Mammary epithelial cell (primary cell): Measurements from ENCODE around the gene TIGD3.

Source experiments
- EZH2 ChIP-seq: IDR thresholded peaks from 2 replicates; pipeline ENCODE4 v1.6.1; 2012; ENCODE audit warnings: low read length, inconsistent platforms, borderline replicate concordance
- TF ChIP-seq, protein P1 (sequence below), 2 donors: IDR thresholded peaks in 1 of 2; conservative IDR thresholded peaks in 1 of 2; 2 replicates each; pipeline ENCODE4 v1.5.1; 2011 to 2012; ENCODE audit warnings: inconsistent platforms in 2 of 2, low read length in 2 of 2, mild to moderate bottlenecking in 2 of 2, control low read depth in 1 of 2, low read depth in 1 of 2; ENCODE audit not compliant: insufficient read depth in 1 of 2; ENCODE audit errors: extremely low read depth in 1 of 2

DNA sequence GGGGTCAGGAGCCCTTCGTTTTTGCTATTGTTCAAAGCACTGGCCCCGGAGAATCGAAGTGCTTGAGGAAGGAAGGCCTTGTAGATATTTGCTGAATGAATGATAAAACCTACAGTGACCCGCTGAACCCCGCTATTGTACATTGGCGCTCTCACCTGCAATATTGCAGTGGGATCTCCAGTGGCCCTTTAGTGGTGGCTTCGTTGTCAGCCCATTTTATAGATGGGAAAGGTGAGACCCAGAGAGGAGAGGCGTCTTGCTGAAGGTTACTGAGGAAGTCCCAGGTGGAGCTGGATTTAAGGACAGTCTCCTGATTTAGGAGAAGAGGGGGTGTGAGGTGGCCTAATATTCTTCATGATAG, 38.7 kb upstream of the TIGD3 start:
- TF ChIP-seq EZH2: no peak
- TF ChIP-seq, protein P1, sequence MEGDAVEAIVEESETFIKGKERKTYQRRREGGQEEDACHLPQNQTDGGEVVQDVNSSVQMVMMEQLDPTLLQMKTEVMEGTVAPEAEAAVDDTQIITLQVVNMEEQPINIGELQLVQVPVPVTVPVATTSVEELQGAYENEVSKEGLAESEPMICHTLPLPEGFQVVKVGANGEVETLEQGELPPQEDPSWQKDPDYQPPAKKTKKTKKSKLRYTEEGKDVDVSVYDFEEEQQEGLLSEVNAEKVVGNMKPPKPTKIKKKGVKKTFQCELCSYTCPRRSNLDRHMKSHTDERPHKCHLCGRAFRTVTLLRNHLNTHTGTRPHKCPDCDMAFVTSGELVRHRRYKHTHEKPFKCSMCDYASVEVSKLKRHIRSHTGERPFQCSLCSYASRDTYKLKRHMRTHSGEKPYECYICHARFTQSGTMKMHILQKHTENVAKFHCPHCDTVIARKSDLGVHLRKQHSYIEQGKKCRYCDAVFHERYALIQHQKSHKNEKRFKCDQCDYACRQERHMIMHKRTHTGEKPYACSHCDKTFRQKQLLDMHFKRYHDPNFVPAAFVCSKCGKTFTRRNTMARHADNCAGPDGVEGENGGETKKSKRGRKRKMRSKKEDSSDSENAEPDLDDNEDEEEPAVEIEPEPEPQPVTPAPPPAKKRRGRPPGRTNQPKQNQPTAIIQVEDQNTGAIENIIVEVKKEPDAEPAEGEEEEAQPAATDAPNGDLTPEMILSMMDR (conservative IDR thresholded peaks at IDR 0.05 in 1 of 2, IDR thresholded peaks at IDR 0.05 in 1 of 2; ENCODE audit: extremely low read depth in 1 of 2, insufficient read depth in 1 of 2, low read depth in 1 of 2, low read length in 2 of 2): no peak
